BE2C (cell line): Measurements from ENCODE around the gene PKNOX1.

Source experiments
- DNase-seq: peaks from one replicate; pipeline ENCODE4 v3.0.0-alpha.2; 2020
- H3K27me3 ChIP-seq: fragments of 250-450 bp; sonication (Bioruptor Pico); 2 replicates; pipeline ENCODE4 v1.5.1; 2020; ENCODE audit warnings: mild to moderate bottlenecking
- H3K36me3 ChIP-seq: fragments of 250-450 bp; sonication (Bioruptor Pico); 2 replicates; pipeline ENCODE4 v1.5.1; 2020; ENCODE audit warnings: mild to moderate bottlenecking
- H3K4me1 ChIP-seq: fragments of 250-450 bp; sonication (Bioruptor Pico); 2 replicates; pipeline ENCODE4 v1.5.1; 2020
- H3K4me3 ChIP-seq: 2 replicates; pipeline ENCODE4 v1.5.1; 2011; ENCODE audit warnings: low read depth, low read length
- H3K9me3 ChIP-seq: fragments of 250-450 bp; sonication (Bioruptor Pico); 2 replicates; pipeline ENCODE4 v1.5.1; 2020
- CTCF ChIP-seq: IDR thresholded peaks from 2 replicates; pipeline ENCODE4 v1.5.1; 2012; ENCODE audit warnings: mild to moderate bottlenecking, low read depth, low read length

PKNOX1 gene

GRCh38 chr21:42974832-42975820 is 764 bp downstream of the PKNOX1 start:
- H3K27me3 ChIP-seq: no peaks in the 10 kb centered on the region
- peak overlapping the region; percentile 87 for H3K4me3 ChIP-seq
- peaks cover 12% of the 10 kb centered on the region for H3K36me3 ChIP-seq
- no peak for TF ChIP-seq CTCF
- DNase-seq: peak; percentile 76
- H3K9me3 ChIP-seq: no peaks in the 10 kb centered on the region
- no peaks in the 10 kb centered on the region for H3K4me1 ChIP-seq

GRCh38 chr21:42975886-42976608 is 1.7 kb downstream of the PKNOX1 start:
- H3K4me3 ChIP-seq: peak overlapping the region; percentile 87
- H3K9me3 ChIP-seq: no peaks in the 10 kb centered on the region
- no peak for TF ChIP-seq CTCF
- no peaks in the 10 kb centered on the region for H3K27me3 ChIP-seq
- DNase-seq: no peak
- peaks cover 12% of the 10 kb centered on the region for H3K36me3 ChIP-seq
- no peaks in the 10 kb centered on the region; the same call in 1 of the 2 replicates for H3K4me1 ChIP-seq

DNA sequence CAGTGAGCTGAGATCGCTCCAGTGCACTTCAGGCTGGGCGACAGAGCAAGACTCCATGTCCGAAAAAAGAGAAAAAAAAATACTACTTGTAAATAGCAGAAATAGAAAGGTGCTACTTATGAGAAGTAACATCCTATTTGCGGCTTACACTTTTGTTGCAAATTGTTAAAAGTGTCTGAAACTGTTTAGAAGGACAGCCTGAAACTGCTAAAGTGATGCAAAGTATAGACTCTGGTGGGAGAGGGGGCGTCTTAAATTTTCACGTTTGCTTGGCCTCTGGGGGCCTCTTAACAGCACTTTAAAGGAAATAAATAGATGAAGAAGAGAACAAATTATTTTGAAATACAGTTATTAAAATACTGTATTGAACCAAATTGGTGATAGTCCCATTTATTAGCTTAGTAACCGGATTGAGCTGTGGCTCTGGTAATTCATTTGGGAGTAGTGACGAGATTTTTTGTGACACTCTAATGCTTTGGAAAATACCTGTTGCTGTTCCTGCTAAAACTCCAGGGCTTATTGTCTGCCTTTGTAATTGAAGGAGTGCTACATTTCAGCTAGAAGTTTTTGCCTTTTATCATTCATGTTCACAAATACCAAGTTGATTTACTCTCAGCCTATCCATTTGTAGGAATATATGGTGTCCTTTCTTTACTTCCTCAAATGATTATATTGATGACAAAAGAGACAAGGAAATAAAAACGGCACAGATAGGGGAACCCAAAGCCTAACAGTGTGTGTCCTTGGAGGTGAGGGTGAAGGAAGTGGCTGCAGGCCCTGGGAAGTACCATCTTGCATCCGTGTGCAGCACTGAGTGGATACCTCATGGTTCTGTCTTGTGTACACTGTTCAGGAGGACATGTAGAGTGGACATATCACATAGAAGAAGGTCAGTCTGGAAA is 6.2 kb downstream of the PKNOX1 start:
- no peaks in the 10 kb centered on the region; the same call in 1 of the 2 replicates for H3K4me1 ChIP-seq
- H3K36me3 ChIP-seq: peaks cover 12% of the 10 kb centered on the region
- H3K27me3 ChIP-seq: no peaks in the 10 kb centered on the region
- no peaks in the 10 kb centered on the region for H3K9me3 ChIP-seq
- TF ChIP-seq CTCF: no peak
- DNase-seq: no peak
- no peak overlapping the region for H3K4me3 ChIP-seq

DNA sequence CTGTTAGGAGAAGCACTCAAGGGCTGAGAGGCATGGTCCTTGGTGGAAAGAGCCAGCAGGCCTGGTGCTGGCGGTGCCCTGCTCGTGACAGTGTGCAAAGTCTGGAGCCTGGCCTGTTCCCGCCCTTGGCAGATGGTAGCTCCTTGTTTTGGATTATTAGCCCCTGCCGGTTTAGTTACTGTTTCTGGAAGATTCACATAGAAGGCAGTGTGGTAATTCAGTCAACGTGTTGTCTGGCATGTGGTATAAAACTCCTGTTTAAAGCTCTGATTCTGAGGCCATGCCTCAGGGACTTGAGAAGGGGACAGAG is 6.8 kb downstream of the PKNOX1 start:
- DNase-seq: no peak
- no peaks in the 10 kb centered on the region; the same call in 1 of the 2 replicates for H3K4me1 ChIP-seq
- no peak for TF ChIP-seq CTCF
- peaks cover 12% of the 10 kb centered on the region for H3K36me3 ChIP-seq
- no peaks in the 10 kb centered on the region for H3K27me3 ChIP-seq
- no peaks in the 10 kb centered on the region for H3K9me3 ChIP-seq
- no peak overlapping the region for H3K4me3 ChIP-seq

DNA sequence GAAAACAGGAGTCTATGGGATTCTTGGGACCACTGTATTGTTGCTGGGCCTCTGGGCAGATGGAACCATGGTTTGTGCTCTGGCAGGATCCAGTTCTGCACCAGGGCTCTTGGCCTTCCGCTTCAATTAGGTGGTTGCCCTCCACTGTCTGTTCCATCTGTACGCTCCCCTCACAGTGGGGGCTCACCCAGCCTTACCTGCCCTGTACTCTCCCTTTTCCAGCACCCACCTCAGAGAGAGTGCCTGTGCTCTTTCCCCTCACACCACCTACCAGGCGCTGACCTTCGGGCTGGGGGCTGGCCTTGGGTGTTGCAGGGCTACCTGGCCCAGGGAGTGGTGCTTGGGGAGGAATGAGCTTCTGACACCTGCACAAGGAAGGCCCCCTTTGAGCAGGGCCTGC is 7.5 kb downstream of the PKNOX1 start:
- no peak overlapping the region for H3K4me3 ChIP-seq
- no peaks in the 10 kb centered on the region for H3K27me3 ChIP-seq
- H3K36me3 ChIP-seq: peaks cover 8% of the 10 kb centered on the region
- no peak for DNase-seq
- TF ChIP-seq CTCF: no peak
- no peaks in the 10 kb centered on the region; the same call in 1 of the 2 replicates for H3K4me1 ChIP-seq
- no peaks in the 10 kb centered on the region for H3K9me3 ChIP-seq
